Fibroblast of pulmonary artery (primary cell): ENCODE data around the gene BNC2.
A peak's percentile ranks its signal among the peaks of the same experiment; 100 is the strongest.

ENCODE experiments used
- DNase-seq: peaks from one replicate; pipeline ENCODE4 v3.0.0-alpha.2; 2010; ENCODE audit warnings: low read depth
- H3K4me3 ChIP-seq: replicated peaks from 2 replicates; pipeline ENCODE4 v1.5.1; 2011; ENCODE audit warnings: low read depth, mild to moderate bottlenecking, control low read depth, low read length, moderate library complexity
- CTCF ChIP-seq: IDR thresholded peaks from 2 replicates; pipeline ENCODE4 v1.5.1; 2011; ENCODE audit warnings: mild to moderate bottlenecking, control low read depth, low read length, inconsistent platforms; ENCODE audit errors: missing control alignments

Gene BNC2

DNA sequence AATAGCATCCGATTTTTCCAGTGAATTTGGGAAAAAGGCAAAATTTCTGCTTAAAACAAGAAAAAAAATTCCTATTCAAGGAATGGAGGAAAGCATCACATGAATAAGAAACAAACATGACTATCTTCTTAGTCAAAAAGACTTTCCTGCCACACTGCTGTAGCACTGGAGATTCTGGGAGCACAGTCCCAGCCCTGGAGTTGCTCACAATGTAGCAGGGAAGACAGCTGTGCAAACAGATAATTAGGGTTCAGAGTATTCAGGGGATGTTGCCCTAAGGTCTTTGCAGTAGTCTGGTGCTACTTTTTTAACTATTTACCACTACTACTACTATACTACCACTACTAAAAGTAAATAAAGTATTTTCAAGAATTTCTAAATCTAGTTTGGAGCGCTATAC lies 86.5 kb downstream of the BNC2 start:
- no peak overlapping the region for H3K4me3 ChIP-seq
- no peak for DNase-seq
- TF ChIP-seq CTCF, result no peak

- H3K4me3 ChIP-seq, result no peak overlapping the region
- no peak for TF ChIP-seq CTCF
- no peak for DNase-seq
Observed at GRCh38 chr9:16782490-16782889, 88.0 kb downstream of the BNC2 start.

DNA sequence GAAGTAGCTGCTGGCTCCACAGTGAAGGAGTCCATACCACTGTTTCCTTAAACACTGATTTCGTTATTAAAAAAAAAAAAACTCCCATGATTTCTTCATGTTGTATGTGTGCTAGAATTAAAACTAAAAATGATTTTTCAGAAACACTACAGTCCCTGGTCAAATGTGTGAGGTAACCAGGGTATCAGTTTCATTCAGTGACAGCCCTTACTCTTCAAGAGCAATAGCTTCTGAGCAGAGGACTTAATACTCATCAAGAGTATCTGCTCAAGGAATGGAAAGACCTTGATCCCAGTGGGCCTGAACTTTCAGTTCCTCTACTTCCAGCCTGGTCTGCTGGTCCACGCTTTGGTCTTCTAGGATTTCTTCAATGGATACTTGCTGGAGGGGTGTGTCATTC lies 95.1 kb downstream of the BNC2 start:
- TF ChIP-seq CTCF, result no peak
- no peak for DNase-seq
- H3K4me3 ChIP-seq, result no peak overlapping the region

DNA sequence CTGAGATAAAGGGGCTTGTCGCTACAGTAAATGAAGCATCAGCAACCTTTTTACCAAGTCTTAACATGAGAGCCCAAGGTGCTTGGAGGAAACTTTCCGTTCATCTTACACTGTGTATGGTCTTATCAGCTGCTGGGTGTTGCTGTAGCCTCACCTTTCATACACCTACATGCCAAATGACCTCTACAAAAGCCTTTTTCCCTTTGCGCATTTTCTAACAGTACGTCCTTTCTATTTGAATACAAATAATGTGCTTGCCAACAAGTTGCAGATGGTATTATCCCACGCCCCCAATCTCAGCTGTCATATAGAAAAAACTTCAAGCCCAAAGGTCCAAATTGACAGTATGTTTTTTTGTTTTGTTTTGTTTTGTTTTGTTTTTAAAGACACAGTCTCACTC lies 96.9 kb downstream of the BNC2 start:
- no peak for DNase-seq
- no peak overlapping the region for H3K4me3 ChIP-seq
- no peak for TF ChIP-seq CTCF

DNA sequence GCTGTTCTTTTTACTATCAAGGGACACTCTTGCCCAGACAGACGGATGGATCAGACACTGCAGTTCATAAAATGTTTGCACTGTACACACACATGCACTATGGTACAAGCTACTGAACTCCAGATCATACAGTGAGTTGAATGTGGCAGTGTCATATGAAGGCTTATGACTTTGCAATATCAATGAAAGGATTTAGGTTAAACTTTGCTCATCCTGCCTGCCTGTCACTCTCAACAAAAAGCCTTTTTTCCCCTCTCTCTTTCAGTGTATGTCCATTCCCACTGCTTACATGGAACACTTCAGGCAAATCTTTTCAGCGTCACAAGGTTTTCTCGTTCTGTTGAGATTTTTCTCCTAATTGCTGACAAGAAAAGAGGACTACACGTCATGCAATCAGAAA lies 97.4 kb downstream of the BNC2 start:
- no peak for TF ChIP-seq CTCF
- H3K4me3 ChIP-seq, result no peak overlapping the region
- DNase-seq, result no peak

- TF ChIP-seq CTCF, result no peak
- peak; percentile 30 for DNase-seq
- H3K4me3 ChIP-seq, result no peak overlapping the region
Observed at GRCh38 chr9:16771356-16771755, 99.1 kb downstream of the BNC2 start.

GRCh38 chr9:16769291-16769690 lies 101.2 kb downstream of the BNC2 start:
- no peak for DNase-seq
- no peak overlapping the region for H3K4me3 ChIP-seq
- TF ChIP-seq CTCF, result no peak
